ENCODE measurements around the gene KRTCAP3.

GRCh38 chr2:27393225-27393624 lies 49.0 kb upstream of the KRTCAP3 start:
- no peak for TF ChIP-seq CTCF (IDR thresholded peaks at IDR 0.05)
- TF ChIP-seq ZFX (IDR thresholded peaks at IDR 0.05; ENCODE audit: borderline replicate concordance): no peak
